Heart left ventricle (tissue), 16 donors: ENCODE measurements around the gene ITGBL1. TPM values are rescaled to one million over a fixed set of nuclear protein-coding genes. Genes with fewer than 3 reads are reported as not detected.

Experiments used
- ATAC-seq, 4 donors: fragments of 200-7000 bp; cut with Tn5 transposase; one replicate each; pipeline ENCODE4 v1.9.1; 2020 to 2022; ENCODE audit warnings: moderate library complexity in 4 of 4, mild to moderate bottlenecking in 3 of 4, moderate number of reproducible peaks in 1 of 4
- DNase-seq, 5 donors: peaks; one replicate each; pipeline ENCODE4 v3.0.0-alpha.2; 2020
- H3K27ac ChIP-seq, 12 donors: fragments of 200-600 bp; sonication (generic) in 4 of 12; one replicate each; pipeline versions ENCODE4 v1.5.0 to v1.8.0; 2016 to 2022; ENCODE audit warnings: mild to moderate bottlenecking in 2 of 12
- H3K27me3 ChIP-seq, 9 donors: fragments of 200-600 bp; sonication (generic) in 2 of 9; one replicate each; pipeline versions ENCODE4 v1.5.1 to v1.8.0; 2016 to 2022; ENCODE audit warnings: mild to moderate bottlenecking in 3 of 9
- H3K36me3 ChIP-seq, 9 donors: fragments of 200-600 bp; sonication (generic) in 2 of 9; one replicate each; pipeline versions ENCODE4 v1.5.0 to v1.8.0; 2018 to 2022; ENCODE audit warnings: mild to moderate bottlenecking in 2 of 9
- H3K4me1 ChIP-seq, 12 donors: fragments of 200-600 bp; sonication (generic) in 4 of 12; one replicate each; pipeline versions ENCODE4 v1.5.0 to v1.8.0; 2016 to 2022; ENCODE audit warnings: mild to moderate bottlenecking in 3 of 12
- H3K4me3 ChIP-seq, 12 donors: fragments of 200-600 bp; sonication (generic) in 4 of 12; one replicate each; pipeline versions ENCODE4 v1.5.0 to v1.8.0; 2017 to 2022; ENCODE audit warnings: mild to moderate bottlenecking in 9 of 12, moderate library complexity in 4 of 12
- H3K9me3 ChIP-seq, 12 donors: fragments of 200-600 bp; sonication (generic) in 4 of 12; one replicate each; pipeline versions ENCODE4 v1.5.0 to v1.8.0; 2016 to 2022; ENCODE audit warnings: mild to moderate bottlenecking in 1 of 12
- POLR2A ChIP-seq, 2 donors: fragments of 450-650 bp; IDR thresholded peaks; one replicate each; pipeline ENCODE4 v1.6.1; 2017; ENCODE audit warnings: antibody characterized with exemption in 2 of 2, mild to moderate bottlenecking in 2 of 2, moderate library complexity in 2 of 2
- WGBS, 4 donors: extraction: QIAGEN DNeasy Blood & Tissue Kit in 2 of 4; methylation state at CpG; one replicate each; pipeline versions ENCODE4 v1.1.5 to v1.1.7; 2013 to 2018; 5-methylcytosine and 5-hydroxymethylcytosine counted together
- intact Hi-C, 10 donors: fragments of 100-400 bp; cut with DNase I; formaldehyde crosslinking; loops; one replicate each; pipeline versions ENCODE4 v1.11.1 to v1.14.2; 2022
- polyA plus RNA-seq, 2 donors: library from polyadenylated mRNA; stranded (reverse); fragments of 200-250 nt; gene quantifications; one replicate each; pipeline ENCODE4 v1.2.3, GENCODE V29; 2013
- total RNA-seq, 9 donors: library from RNA; depleted of rRNA in 2 of 9; stranded (reverse); fragments of >200 nt in 2 of 9; fragmentation: NEBNext Ultra II Directional in 3 of 9; extraction: Animal tissue kit (Norgen Biotek cat#: 25700) in 3 of 9; gene quantifications; one replicate each; pipeline versions ENCODE4 v1.1.0 to v1.2.4, GENCODE V29; 2016 to 2023
- TF ChIP-seq, protein P1 (sequence below), 12 donors: fragments of 200-600 bp; sonication (generic) in 4 of 12; IDR thresholded peaks; one replicate each; pipeline versions ENCODE4 v1.5.0 to v1.8.0; 2018 to 2022; ENCODE audit warnings: antibody characterized with exemption in 12 of 12, mild to moderate bottlenecking in 5 of 12
- donor health status: ischemic (EF 13 %, LVEDD 7.1; RV severe dilation, severe dysfunction).
- donor health status: healthy with polysubstance abuse.
- donor health status: DM: no; HTN: yes; CAD: no.
- donor health status: DM: no; HTN: no; CAD: no.
- donor health status: ischemic (EF 25% LVEDD 6.9; RV normal size, moderate dysfunction).
- donor health status: ischemic (EF 25% LVEDD 5.7; RV mildly dilated, moderate dysfunction).
- donor health status: healthy.
- donor health status: DM: yes; HTN: yes; CAD: no.
- donor health status: ischemic (EF 35%, LVEDD 5.7; RV mildly dilated, moderate dysfunction).
- donor health status: nonischemic (EF 11% LVEDD 7.7; RV severe dilation, severe dysfunction).
- donor health status: DM: yes; HTN: yes; CAD: no.
- donor health status: PGD.
- donor health status: ischemic (EF 29% LVEDD 5.4; RV normal size, mild dysfunction).
- donor health status: nonischemic (EF 23%, LVEDD 6.1; RV moderate dilation, normal function).

The ITGBL1 gene
- total and polyA plus RNA-seq, 11 donors = 0.15 to 5.9 (median 2.5) TPM

DNA sequence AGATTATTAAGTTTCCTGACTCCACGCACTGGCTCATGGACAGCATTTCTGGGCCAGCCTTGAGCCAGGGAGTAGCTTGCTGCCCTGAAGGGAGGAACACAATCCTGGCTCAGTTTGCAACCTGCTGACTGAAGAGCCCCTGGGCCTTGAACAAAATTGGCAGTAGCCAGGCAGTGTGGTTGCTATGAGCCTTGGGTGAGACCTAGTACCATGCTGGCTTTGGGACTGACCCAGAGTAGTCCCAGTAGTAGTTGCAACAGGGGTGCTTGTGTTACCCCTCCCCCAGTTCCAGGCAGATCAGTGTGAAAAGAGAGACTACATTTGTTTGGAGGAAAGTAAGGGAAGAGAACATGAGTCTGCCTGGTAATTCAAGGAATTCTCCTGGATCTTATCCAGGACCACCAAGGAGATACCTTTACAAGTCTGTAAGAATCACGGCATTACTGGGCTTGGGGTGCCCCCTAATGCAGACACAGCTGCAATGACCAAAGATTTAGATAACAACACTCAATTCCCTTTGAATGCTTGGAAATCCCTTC is 22.0 kb downstream of the ITGBL1 start:
- TF ChIP-seq, protein P1, sequence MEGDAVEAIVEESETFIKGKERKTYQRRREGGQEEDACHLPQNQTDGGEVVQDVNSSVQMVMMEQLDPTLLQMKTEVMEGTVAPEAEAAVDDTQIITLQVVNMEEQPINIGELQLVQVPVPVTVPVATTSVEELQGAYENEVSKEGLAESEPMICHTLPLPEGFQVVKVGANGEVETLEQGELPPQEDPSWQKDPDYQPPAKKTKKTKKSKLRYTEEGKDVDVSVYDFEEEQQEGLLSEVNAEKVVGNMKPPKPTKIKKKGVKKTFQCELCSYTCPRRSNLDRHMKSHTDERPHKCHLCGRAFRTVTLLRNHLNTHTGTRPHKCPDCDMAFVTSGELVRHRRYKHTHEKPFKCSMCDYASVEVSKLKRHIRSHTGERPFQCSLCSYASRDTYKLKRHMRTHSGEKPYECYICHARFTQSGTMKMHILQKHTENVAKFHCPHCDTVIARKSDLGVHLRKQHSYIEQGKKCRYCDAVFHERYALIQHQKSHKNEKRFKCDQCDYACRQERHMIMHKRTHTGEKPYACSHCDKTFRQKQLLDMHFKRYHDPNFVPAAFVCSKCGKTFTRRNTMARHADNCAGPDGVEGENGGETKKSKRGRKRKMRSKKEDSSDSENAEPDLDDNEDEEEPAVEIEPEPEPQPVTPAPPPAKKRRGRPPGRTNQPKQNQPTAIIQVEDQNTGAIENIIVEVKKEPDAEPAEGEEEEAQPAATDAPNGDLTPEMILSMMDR (IDR thresholded peaks at IDR 0.05) = peak in 4 of 12 donors; percentile 28 to 42 (median 34)
- no peak for TF ChIP-seq POLR2A (IDR thresholded peaks at IDR 0.05)
- 45 to 59% (median 51%) methylated on average over 2 of the region's 2 CpGs for WGBS, 4 donors
- ATAC-seq (peak in 1 of 4 donors; percentile 46), DNase-seq (no peak)
- no peaks in the 10 kb centered on the region for H3K27me3 ChIP-seq
- no peak overlapping the region for H3K27ac ChIP-seq
- no peaks in the 10 kb centered on the region for H3K9me3 ChIP-seq
- intact Hi-C loops = loop anchor here in 3 of 10 donors (5.0 to 10.0 kb wide), 2 partner anchors 327 to 330 kb away; no protein-coding TSS in a partner anchor
- no peak overlapping the region for H3K4me3 ChIP-seq
- H3K4me1 ChIP-seq = peaks cover 0 to 5% (median 0%) of the 10 kb centered on the region in 12 donors
- H3K36me3 ChIP-seq = no peaks in the 10 kb centered on the region

DNA sequence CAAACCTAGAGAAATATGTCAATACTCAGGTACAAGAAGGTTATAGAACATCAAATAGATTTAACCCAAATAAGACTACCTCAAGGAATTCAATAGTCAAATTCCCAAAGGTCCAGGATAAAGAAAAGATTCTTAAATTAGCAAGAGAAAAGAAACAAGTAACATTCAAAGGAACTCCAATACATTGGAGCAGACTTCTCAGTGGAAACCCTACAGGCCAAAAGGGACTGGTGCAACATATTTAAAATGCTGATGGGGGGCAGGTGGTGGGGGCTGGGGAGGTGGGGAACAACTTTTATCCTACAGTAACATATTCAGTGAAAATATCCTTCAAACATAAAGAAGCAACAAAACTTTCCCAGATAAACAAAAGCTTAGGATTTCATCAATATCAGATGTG is 23.1 kb downstream of the ITGBL1 start:
- no peak overlapping the region for H3K27ac ChIP-seq
- ATAC-seq = no peak
- no peak for TF ChIP-seq POLR2A (IDR thresholded peaks at IDR 0.05)
- TF ChIP-seq, protein P1 (IDR thresholded peaks at IDR 0.05) = no peak
- intact Hi-C loops = loop anchor here in 2 of 10 donors (10.0 kb wide), 1 partner anchor 331 kb away; no protein-coding TSS in a partner anchor
- H3K4me1 ChIP-seq = peaks cover 0 to 5% (median 0%) of the 10 kb centered on the region in 12 donors
- no peak for DNase-seq
- H3K4me3 ChIP-seq = no peak overlapping the region
- H3K9me3 ChIP-seq = peaks cover 0 to 4% (median 0%) of the 10 kb centered on the region in 12 donors
- H3K27me3 ChIP-seq = no peaks in the 10 kb centered on the region
- H3K36me3 ChIP-seq = no peaks in the 10 kb centered on the region

DNA sequence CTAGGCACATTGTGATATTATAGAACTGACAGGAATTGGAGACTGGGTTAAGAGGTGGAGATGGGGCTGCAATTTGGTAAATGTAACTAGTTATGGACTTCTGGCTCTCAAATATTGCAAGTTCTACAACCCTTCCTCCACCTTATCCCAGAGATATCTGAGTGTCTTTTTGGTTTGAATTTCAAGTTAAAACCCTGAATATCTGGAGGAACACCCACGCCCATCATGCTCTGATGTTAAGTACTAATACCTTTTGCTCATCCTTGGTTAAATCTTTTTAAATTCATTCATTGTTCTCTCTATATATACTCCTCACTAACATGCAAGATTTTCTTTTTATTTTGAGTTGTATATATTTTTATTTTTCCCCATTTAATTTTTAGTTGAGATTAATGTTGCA is 28.9 kb downstream of the ITGBL1 start:
- no peak for TF ChIP-seq POLR2A (IDR thresholded peaks at IDR 0.05)
- TF ChIP-seq, protein P1 (IDR thresholded peaks at IDR 0.05) = no peak
- H3K9me3 ChIP-seq = peaks cover 0 to 4% (median 0%) of the 10 kb centered on the region in 12 donors
- no peaks in the 10 kb centered on the region for H3K27me3 ChIP-seq
- no peak for DNase-seq
- ATAC-seq = no peak
- H3K27ac ChIP-seq = no peak overlapping the region
- WGBS, 4 donors = 50 to 66% (median 59%) methylated on average over 1 of the region's 1 CpG
- H3K4me3 ChIP-seq = no peak overlapping the region
- no peaks in the 10 kb centered on the region for H3K36me3 ChIP-seq
- intact Hi-C loops = no loop called here
- no peaks in the 10 kb centered on the region for H3K4me1 ChIP-seq

DNA sequence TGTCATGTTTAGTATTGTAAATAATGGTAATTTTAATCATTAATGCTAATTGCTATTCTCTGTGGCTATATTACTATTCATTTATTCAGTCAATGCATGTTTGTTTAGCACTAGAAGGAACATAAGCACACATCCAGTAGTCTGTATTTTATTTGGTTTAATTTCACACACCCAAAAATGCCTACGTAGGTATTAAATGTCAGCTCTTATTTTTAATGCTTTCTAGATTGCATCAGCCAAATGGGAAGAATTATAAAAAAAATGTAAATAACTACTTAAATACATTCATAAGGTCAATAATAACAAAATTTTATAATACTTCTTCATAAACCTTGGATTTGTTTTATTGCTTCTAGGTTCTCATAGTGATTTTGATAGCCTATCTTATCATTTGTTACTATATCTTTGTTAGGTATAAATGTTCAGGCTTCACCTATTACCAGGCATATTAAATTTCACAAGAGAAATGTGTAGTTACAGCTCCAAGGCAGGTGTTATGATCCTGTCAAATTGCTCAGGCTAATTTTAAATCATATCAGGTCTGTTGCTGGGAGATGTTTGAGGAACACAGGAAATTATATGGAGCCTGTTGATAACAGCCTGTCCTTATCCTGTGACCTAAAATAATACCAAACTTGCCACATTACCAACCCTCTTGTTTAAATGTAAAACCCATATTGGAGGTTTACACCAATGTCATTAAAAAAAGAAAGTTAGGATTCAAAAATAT is 34.4 kb downstream of the ITGBL1 start:
- intact Hi-C loops = loop anchor here in 1 of 10 donors (5.0 kb wide), 1 partner anchor 70 kb away; the partner anchor contains the start of gene NALCN
- no peak for DNase-seq
- H3K27ac ChIP-seq = no peak overlapping the region
- peak; percentile 64 to 77 (median 66) for ATAC-seq
- no peaks in the 10 kb centered on the region for H3K36me3 ChIP-seq
- no peaks in the 10 kb centered on the region for H3K27me3 ChIP-seq
- H3K4me1 ChIP-seq = peaks cover 0 to 5% (median 0%) of the 10 kb centered on the region in 12 donors
- no peak overlapping the region for H3K4me3 ChIP-seq
- TF ChIP-seq POLR2A (IDR thresholded peaks at IDR 0.05) = no peak
- TF ChIP-seq, protein P1 (IDR thresholded peaks at IDR 0.05) = no peak
- H3K9me3 ChIP-seq = no peaks in the 10 kb centered on the region
- 70 to 87% (median 84%) methylated on average over 1 of the region's 1 CpG for WGBS, 4 donors
